GM10248 (cell line): ENCODE results near the gene NOX3.

ENCODE experiments used
- CTCF ChIA-PET: fragments of 300-600 bp; sonication (Branson Sonifier 250); formaldehyde crosslinking; extraction: SDS; loops from one replicate; lab custom pipeline; 2021; ENCODE audit warnings: antibody characterized with exemption; lab: Yijun Ruan, JAX
- POLR2A ChIA-PET: fragments of 350-650 bp; sonication (Branson Sonifier 250); formaldehyde crosslinking; extraction: SDS; loops from one replicate; lab custom pipeline; 2020; ENCODE audit warnings: antibody characterized with exemption; lab: Yijun Ruan, JAX
- DNase-seq: peaks from one replicate; pipeline ENCODE4 v3.0.0; 2012; ENCODE audit errors: extremely low spot score
- CTCF ChIP-seq: IDR thresholded peaks from 2 replicates; pipeline ENCODE4 v1.5.1; 2012; ENCODE audit warnings: mild to moderate bottlenecking, low read depth; ENCODE audit errors: extremely low read depth, missing control alignments, control extremely low read depth

The NOX3 gene

GRCh38 chr6:155436981-155437749 lies 18.5 kb downstream of the NOX3 start:
- ChIA-PET POLR2A (no interaction called here), CTCF (interaction anchor here (0.9 to 3.0 kb wide), 4 partner anchors 10 to 53 kb away, joined by 3 to 11 read pairs (median 4); partner anchors contain the start of gene NOX3)
- no peak for TF ChIP-seq CTCF
- no peak for DNase-seq

- DNase-seq: no peak
- TF ChIP-seq CTCF: no peak
- ChIA-PET CTCF (interaction anchor here (1.4 kb wide), 1 partner anchor 34 kb away, joined by 4 read pairs; no protein-coding TSS in a partner anchor), POLR2A (no interaction called here)
Measured at GRCh38 chr6:155434829-155435423, 20.7 kb downstream of the NOX3 start.

- DNase-seq: no peak
- ChIA-PET CTCF (interaction anchor here (1.4 kb wide), 1 partner anchor 9 kb away, joined by 5 read pairs; no protein-coding TSS in a partner anchor), POLR2A (no interaction called here)
- no peak for TF ChIP-seq CTCF
Measured at GRCh38 chr6:155434096-155434495, 21.5 kb downstream of the NOX3 start.

- ChIA-PET POLR2A (no interaction called here), CTCF (no interaction called here)
- no peak for TF ChIP-seq CTCF
- no peak for DNase-seq
Measured at GRCh38 chr6:155432293-155432692, 23.3 kb downstream of the NOX3 start.

GRCh38 chr6:155429321-155429893 lies 26.2 kb downstream of the NOX3 start:
- ChIA-PET CTCF (interaction anchor here (0.9 to 1.4 kb wide), 7 partner anchors 8 to 48 kb away, joined by 3 to 5 read pairs (median 3); no protein-coding TSS in a partner anchor), POLR2A (no interaction called here)
- no peak for DNase-seq
- TF ChIP-seq CTCF: no peak

GRCh38 chr6:155426408-155426945 lies 29.2 kb downstream of the NOX3 start:
- CTCF ChIA-PET: interaction anchor here (1.0 to 2.5 kb wide), 7 partner anchors 9 to 31 kb away, joined by 3 to 11 read pairs (median 3); no protein-coding TSS in a partner anchor
- no peak for DNase-seq
- no peak for TF ChIP-seq CTCF
- POLR2A ChIA-PET: no interaction called here
